B cell (primary cell): ENCODE results near the gene SDK2. TPM values are rescaled to one million over a fixed set of nuclear protein-coding genes. Genes with fewer than 3 reads are reported as not detected.

Experiments used
- ATAC-seq: fragments of 200-7000 bp; cut with Tn5 transposase; one replicate; pipeline ENCODE4 v1.10.0; 2021; ENCODE audit warnings: low read depth, mild to moderate bottlenecking, moderate number of reproducible peaks, moderate library complexity
- CTCF ChIA-PET: fragments of 350-600 bp; sonication (Branson Sonifier 250); formaldehyde crosslinking; loops from one replicate; lab custom pipeline; 2021; ENCODE audit warnings: antibody characterized with exemption, inconsistent platforms; lab: Charles Lee
- POLR2A ChIA-PET: fragments of 350-600 bp; sonication (Branson Sonifier 250); formaldehyde crosslinking; loops from one replicate; lab custom pipeline; 2021; ENCODE audit warnings: antibody characterized with exemption; lab: Charles Lee
- DNase-seq: peaks from one replicate; pipeline ENCODE4 v3.0.0; 2013
- H2AFZ ChIP-seq: 2 replicates; pipeline ENCODE4 v1.6.1; 2012; ENCODE audit warnings: mild to moderate bottlenecking, low read depth, low read length; ENCODE audit not compliant: insufficient read depth, poor library complexity, severe bottlenecking
- H3K27ac ChIP-seq, 2 donors: 1 replicate in 1 of 2; 2 replicates in 1 of 2; pipeline ENCODE4 v1.5.1; 2012 to 2013; ENCODE audit warnings: low read length in 2 of 2, mild to moderate bottlenecking in 2 of 2, moderate library complexity in 1 of 2
- H3K27me3 ChIP-seq, 4 experiments: fragments of 200-600 bp in 1 of 4; sonication (generic) in 1 of 4; replicated peaks in 1 of 4; 1 replicate in 2 of 4; 2 replicates in 2 of 4; pipeline versions ENCODE4 v1.6.1 to v1.7.0; 2013 to 2016; ENCODE audit warnings: low read length in 3 of 4, mild to moderate bottlenecking in 2 of 4, mixed read lengths in 1 of 4, moderate library complexity in 1 of 4; ENCODE audit not compliant: insufficient read depth in 4 of 4, control insufficient read depth in 3 of 4; ENCODE audit errors: control extremely low read depth in 1 of 4
- H3K36me3 ChIP-seq, 2 experiments: replicated peaks in 1 of 2; 1 replicate in 1 of 2; 2 replicates in 1 of 2; pipeline versions ENCODE4 v1.6.1 to v1.7.1; 2013; ENCODE audit warnings: low read length in 1 of 2; ENCODE audit not compliant: insufficient read depth in 2 of 2, control insufficient read depth in 1 of 2; ENCODE audit errors: control extremely low read depth in 1 of 2, extremely low read depth in 1 of 2
- H3K4me1 ChIP-seq, 2 donors: fragments of 200-600 bp in 1 of 2; sonication (generic) in 1 of 2; 1 replicate in 1 of 2; 2 replicates in 1 of 2; pipeline versions ENCODE4 v1.5.1 to v1.6.1; 2013 to 2017; ENCODE audit warnings: low read length in 2 of 2; ENCODE audit not compliant: control insufficient read depth in 2 of 2, insufficient read depth in 2 of 2
- H3K4me2 ChIP-seq: replicated peaks from 2 replicates; pipeline ENCODE3; 2012; ENCODE audit warnings: mild to moderate bottlenecking, low read depth, low read length; ENCODE audit not compliant: poor library complexity, severe bottlenecking
- H3K4me3 ChIP-seq, 5 experiments: fragments of 200-600 bp in 1 of 5; sonication (generic) in 1 of 5; 1 replicate in 3 of 5; 2 replicates in 2 of 5; pipeline versions ENCODE4 v1.5.1 to v1.7.0; 2011 to 2016; ENCODE audit warnings: low read length in 4 of 5, mild to moderate bottlenecking in 4 of 5, low read depth in 2 of 5, control low read depth in 1 of 5, moderate library complexity in 1 of 5; ENCODE audit not compliant: insufficient read depth in 1 of 5; ENCODE audit errors: control extremely low read depth in 1 of 5, extremely low read depth in 1 of 5
- H3K79me2 ChIP-seq: fragments of 200-600 bp; sonication (generic); one replicate; pipeline ENCODE4 v1.6.0; 2016; ENCODE audit warnings: low read length; ENCODE audit not compliant: control insufficient read depth, insufficient read depth
- H3K9ac ChIP-seq: fragments of 200-600 bp; sonication (generic); 2 replicates; pipeline ENCODE4 v1.6.1; 2017; ENCODE audit warnings: mild to moderate bottlenecking, low read length, moderate library complexity
- H3K9me3 ChIP-seq, 3 donors: one replicate each; pipeline versions ENCODE4 v1.6.1 to v1.7.1; 2013; ENCODE audit warnings: low read length in 2 of 3; ENCODE audit not compliant: control insufficient read depth in 2 of 3, insufficient read depth in 1 of 3; ENCODE audit errors: control extremely low read depth in 1 of 3
- H4K20me1 ChIP-seq: 2 replicates; pipeline ENCODE4 v1.6.0; 2012; ENCODE audit warnings: mild to moderate bottlenecking, low read length; ENCODE audit not compliant: insufficient read depth, control insufficient read depth, poor library complexity, severe bottlenecking
- H3K27ac Mint-ChIP-seq: one replicate; pipeline ENCODE4 v1.8.0; 2021; ENCODE audit warnings: mixed read lengths
- H3K27me3 Mint-ChIP-seq: one replicate; pipeline ENCODE4 v1.8.0; 2021; ENCODE audit warnings: mixed read lengths
- H3K4me1 Mint-ChIP-seq: one replicate; pipeline ENCODE4 v1.8.0; 2021; ENCODE audit warnings: mixed read lengths
- H3K4me3 Mint-ChIP-seq: one replicate; pipeline ENCODE4 v1.8.0; 2021; ENCODE audit warnings: mixed read lengths
- H3K9me3 Mint-ChIP-seq: one replicate; pipeline ENCODE4 v1.8.0; 2022; ENCODE audit warnings: mixed read lengths; ENCODE audit not compliant: insufficient read depth
- EZH2 ChIP-seq: IDR thresholded peaks from 2 replicates; pipeline ENCODE4 v1.6.1; 2012; ENCODE audit warnings: borderline replicate concordance, low read depth, mild to moderate bottlenecking, moderate library complexity, low read length; ENCODE audit not compliant: insufficient read depth, poor library complexity, severe bottlenecking
- WGBS: methylation state at CpG from one replicate; pipeline ENCODE4 v1.1.5; 2013; ENCODE audit warnings: missing lambda C conversion rate; ENCODE audit not compliant: insufficient coverage; 5-methylcytosine and 5-hydroxymethylcytosine counted together
- intact Hi-C: fragments of 100-400 bp; cut with micrococcal nuclease; formaldehyde crosslinking; loops from one replicate; pipeline ENCODE4 v1.10.0; 2022
- polyA plus RNA-seq: library from polyadenylated mRNA; depleted of rRNA; stranded (reverse); fragments of >200 nt; gene quantifications from 2 replicates; pipeline ENCODE4 v1.2.3, GENCODE V29; 2012
- total RNA-seq, 2 donors: library from RNA; stranded (reverse); fragments of 120-200 nt in 1 of 2; gene quantifications; 1 replicate in 1 of 2; 2 replicates in 1 of 2; pipeline versions ENCODE4 v1.2.3 to v1.2.4, GENCODE V29; 2013 to 2022
- TF ChIP-seq, protein P1 (sequence below): fragments of 200-600 bp; IDR thresholded peaks from one replicate; pipeline ENCODE4 v1.8.0; 2022; ENCODE audit warnings: antibody characterized with exemption, mild to moderate bottlenecking

Gene SDK2
- total and polyA plus RNA-seq, 2 donors (not counting 1 experiment from before 2014, with no cell fraction given), result 3.2 to 13.0 TPM

DNA sequence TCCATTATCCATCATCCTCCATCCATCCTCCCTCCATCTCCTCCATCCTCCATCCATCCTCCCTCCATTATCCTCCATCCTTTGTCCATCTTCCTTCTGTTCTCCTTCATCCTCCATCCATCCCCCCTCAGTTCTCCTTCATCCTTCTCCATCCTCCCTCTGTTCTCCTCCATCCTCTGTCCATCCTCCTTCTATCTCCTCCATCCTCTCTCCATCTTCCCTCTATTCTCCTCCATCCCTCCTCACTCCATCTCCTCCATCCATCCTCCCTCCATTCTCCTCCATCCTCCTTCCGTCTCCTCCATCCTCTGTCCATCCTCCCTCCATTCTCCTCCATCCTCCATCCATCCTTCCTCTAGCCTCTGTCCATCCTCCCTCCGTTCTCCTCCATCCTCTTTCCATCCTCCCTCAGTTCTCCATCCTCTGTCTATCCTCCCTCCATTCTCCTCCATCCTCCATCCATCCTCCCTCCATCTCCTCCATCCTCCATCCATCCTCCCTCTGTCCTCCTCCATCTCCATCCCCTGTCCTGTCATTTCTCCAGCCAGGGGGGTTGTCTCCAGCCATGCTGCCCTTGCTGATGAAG lies 143.7 kb downstream of the SDK2 start:
- H3K4me3 ChIP-seq, result no peak overlapping the region
- peaks cover 13% of the 10 kb centered on the region for H3K79me2 ChIP-seq
- POLR2A ChIA-PET, result no interaction called here
- Mint-ChIP-seq H3K4me3 (no peak overlapping the region), H3K27ac (no peak overlapping the region), H3K4me1 (no peaks in the 10 kb centered on the region), H3K27me3 (no peaks in the 10 kb centered on the region), H3K9me3 (no peaks in the 10 kb centered on the region)
- no peaks in the 10 kb centered on the region for H3K27me3 ChIP-seq
- no peaks in the 10 kb centered on the region for H3K9me3 ChIP-seq
- H2AFZ ChIP-seq, result no peak overlapping the region
- 63% methylated on average over 2 of the region's 2 CpGs for WGBS
- no peak overlapping the region for H3K4me2 ChIP-seq
- CTCF ChIA-PET, result no interaction called here
- H3K4me1 ChIP-seq, result no peaks in the 10 kb centered on the region
- ATAC-seq, result no peak
- H4K20me1 ChIP-seq, result peaks cover 5% of the 10 kb centered on the region
- H3K36me3 ChIP-seq, result no peaks in the 10 kb centered on the region
- intact Hi-C loops, result no loop called here
- no peak overlapping the region for H3K9ac ChIP-seq
- no peak for TF ChIP-seq EZH2
- TF ChIP-seq, protein P1, sequence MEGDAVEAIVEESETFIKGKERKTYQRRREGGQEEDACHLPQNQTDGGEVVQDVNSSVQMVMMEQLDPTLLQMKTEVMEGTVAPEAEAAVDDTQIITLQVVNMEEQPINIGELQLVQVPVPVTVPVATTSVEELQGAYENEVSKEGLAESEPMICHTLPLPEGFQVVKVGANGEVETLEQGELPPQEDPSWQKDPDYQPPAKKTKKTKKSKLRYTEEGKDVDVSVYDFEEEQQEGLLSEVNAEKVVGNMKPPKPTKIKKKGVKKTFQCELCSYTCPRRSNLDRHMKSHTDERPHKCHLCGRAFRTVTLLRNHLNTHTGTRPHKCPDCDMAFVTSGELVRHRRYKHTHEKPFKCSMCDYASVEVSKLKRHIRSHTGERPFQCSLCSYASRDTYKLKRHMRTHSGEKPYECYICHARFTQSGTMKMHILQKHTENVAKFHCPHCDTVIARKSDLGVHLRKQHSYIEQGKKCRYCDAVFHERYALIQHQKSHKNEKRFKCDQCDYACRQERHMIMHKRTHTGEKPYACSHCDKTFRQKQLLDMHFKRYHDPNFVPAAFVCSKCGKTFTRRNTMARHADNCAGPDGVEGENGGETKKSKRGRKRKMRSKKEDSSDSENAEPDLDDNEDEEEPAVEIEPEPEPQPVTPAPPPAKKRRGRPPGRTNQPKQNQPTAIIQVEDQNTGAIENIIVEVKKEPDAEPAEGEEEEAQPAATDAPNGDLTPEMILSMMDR, result peak; percentile 23
- no peak for DNase-seq
- no peak overlapping the region for H3K27ac ChIP-seq

DNA sequence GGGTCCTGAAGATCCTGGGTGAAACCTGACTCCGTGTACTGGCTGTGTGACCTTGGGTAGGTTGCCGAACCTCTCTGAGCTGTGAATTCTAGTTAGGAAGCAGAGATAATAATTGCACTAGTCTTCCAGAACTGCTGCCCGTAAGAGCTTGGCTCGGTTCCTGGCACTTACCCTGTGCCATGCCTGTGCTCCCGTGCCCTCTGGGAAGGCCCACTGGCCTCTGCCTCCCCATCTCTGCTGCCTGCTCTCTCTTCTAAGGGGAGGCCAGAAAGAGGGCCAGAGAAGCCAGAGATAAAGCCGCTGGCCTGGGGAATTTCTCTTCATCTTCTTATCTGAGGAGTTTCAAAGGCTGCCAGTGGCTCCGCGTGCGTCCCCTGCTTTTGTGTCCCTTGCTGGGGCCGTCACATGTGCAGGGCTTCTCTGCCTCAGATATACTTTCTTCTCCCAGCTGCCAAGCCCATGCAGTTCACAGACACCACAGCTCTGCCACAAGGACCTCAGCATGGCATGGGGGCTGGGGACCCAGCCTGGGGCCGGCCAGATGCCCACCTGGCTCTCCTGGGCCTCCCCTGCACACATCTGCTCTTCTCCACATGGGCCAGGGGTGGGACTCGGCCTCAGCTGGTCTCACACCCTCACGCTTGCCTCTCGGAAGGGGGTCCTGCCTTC lies 145.2 kb downstream of the SDK2 start:
- H4K20me1 ChIP-seq, result peaks cover 5% of the 10 kb centered on the region
- H2AFZ ChIP-seq, result no peak overlapping the region
- POLR2A ChIA-PET, result no interaction called here
- DNase-seq, result no peak
- no peaks in the 10 kb centered on the region for H3K9me3 Mint-ChIP-seq
- H3K79me2 ChIP-seq, result peaks cover 13% of the 10 kb centered on the region
- 82% methylated on average over 12 of the region's 14 CpGs for WGBS
- H3K27ac Mint-ChIP-seq, result no peak overlapping the region
- H3K4me3 ChIP-seq, result no peak overlapping the region
- TF ChIP-seq EZH2, result no peak
- no peaks in the 10 kb centered on the region for H3K36me3 ChIP-seq
- H3K4me3 Mint-ChIP-seq, result no peak overlapping the region
- no peak for ATAC-seq
- H3K27ac ChIP-seq, result no peak overlapping the region
- no peaks in the 10 kb centered on the region for H3K27me3 ChIP-seq
- CTCF ChIA-PET, result no interaction called here
- H3K27me3 Mint-ChIP-seq, result no peaks in the 10 kb centered on the region
- no peaks in the 10 kb centered on the region for H3K9me3 ChIP-seq
- no peaks in the 10 kb centered on the region for H3K4me1 Mint-ChIP-seq
- no peak overlapping the region for H3K9ac ChIP-seq
- intact Hi-C loops, result no loop called here
- H3K4me1 ChIP-seq, result no peaks in the 10 kb centered on the region
- no peak overlapping the region for H3K4me2 ChIP-seq
